Activated CD4-positive, alpha-beta T cell treated with anti-CD3 and anti-CD28 coated beads for 1 hour (primary cell): ENCODE results near the gene TFDP3.

Experiments
- DNase-seq: peaks from one replicate; pipeline ENCODE4 v3.0.0-alpha.2; 2020

Gene TFDP3, protein sequence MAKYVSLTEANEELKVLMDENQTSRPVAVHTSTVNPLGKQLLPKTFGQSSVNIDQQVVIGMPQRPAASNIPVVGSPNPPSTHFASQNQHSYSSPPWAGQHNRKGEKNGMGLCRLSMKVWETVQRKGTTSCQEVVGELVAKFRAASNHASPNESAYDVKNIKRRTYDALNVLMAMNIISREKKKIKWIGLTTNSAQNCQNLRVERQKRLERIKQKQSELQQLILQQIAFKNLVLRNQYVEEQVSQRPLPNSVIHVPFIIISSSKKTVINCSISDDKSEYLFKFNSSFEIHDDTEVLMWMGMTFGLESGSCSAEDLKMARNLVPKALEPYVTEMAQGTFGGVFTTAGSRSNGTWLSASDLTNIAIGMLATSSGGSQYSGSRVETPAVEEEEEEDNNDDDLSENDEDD

DNA sequence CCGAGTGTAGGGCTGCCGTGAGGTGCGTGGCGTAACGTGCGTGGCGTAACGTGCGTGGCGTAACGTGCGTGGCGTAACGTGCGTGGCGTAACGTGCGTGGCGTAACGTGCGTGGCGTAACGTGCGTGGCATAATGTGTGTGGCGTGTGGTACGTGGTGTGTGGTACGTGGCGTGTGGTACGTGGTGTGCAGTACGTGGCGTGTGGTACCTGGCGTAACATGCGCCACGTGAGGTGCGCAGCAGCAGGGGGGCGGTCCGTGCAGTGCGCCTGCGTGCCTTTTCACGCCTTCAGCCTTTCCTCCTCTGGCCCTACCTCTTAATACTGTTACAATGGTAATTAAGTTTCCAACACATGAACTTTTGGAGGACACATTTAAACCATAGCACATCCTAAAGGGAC is at the start of gene TFDP3:
TSS of gene TFDP3 (minus strand) at position 26 of the 400 bp plus-strand sequence. CDS start 95 bp downstream, outside the sequence.
- DNase-seq: no peak

DNA sequence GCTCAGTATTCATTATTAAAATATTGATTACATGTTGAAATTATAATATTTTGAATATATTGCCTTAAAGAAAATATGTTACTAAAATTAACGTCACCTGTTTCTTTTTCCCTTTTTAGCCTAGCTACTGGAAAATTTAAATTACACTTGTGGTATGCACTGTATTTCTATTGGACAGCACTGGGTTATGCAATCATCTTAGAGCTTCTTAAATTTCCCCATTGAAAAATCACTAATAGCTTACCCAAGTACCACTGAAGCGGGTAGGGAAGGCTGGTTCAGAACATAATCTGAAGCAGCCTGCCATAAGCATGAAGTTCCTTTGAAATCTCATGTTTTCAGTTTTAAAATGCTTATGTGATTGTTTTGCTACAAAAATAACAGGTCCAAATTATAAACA is 49.5 kb upstream of the TFDP3 start:
- DNase-seq: no peak

DNA sequence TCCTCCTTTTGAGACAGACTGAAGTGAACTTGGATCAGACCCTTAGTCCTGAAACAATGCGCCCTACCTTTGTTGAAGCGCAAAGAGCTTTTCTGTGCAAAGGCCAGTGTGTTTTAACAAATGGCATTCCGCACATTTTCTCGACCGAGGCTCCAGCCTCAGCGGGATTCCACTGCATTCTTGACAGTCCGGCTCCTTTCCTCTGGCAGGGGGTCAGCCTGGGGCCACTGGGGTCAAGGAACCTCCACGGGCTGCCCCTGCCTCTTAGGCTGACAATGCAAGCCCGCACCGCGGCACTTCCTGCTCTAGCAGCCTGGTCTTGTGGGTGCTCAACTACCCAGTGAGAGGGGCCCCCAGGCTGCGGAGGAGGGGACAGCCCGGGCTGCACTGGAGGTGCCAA is 47.2 kb upstream of the TFDP3 start:
- DNase-seq: no peak

DNA sequence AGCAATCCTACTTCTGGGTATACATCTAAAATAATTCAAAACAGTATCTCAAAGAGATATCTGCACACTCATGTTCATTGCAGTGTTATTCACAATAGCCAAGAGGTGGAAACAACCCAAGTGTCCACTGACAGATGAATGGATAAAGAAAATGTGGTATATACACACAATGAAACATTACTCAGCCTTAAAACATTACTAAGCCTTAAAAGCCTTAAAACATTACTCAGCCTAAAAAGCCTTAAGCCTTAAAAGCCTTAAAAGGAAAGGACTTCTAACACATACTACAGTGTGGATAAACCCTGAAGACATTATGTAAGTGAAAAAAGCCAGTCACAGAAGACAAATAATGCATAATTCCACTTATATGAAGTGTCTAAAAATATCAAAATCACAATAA is 40.3 kb upstream of the TFDP3 start:
- no peak for DNase-seq

DNA sequence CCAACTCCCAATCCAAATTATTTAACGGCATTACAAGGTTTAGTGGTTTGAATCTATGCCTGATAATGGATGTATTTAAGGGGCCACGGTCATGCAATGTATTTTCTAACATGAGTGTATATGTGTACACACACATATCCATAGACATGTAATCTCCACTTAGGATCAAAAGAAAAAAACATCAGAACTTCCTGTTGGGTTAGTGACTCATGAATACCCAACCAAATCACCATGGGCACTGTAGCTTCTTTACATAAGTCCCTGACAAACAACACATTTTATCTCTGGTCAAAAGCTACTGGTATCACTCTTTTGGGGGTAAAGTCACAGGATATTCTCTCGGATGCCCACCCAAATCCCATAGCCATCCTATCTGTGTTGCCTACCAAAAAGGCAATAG is 36.5 kb upstream of the TFDP3 start:
- no peak for DNase-seq

DNA sequence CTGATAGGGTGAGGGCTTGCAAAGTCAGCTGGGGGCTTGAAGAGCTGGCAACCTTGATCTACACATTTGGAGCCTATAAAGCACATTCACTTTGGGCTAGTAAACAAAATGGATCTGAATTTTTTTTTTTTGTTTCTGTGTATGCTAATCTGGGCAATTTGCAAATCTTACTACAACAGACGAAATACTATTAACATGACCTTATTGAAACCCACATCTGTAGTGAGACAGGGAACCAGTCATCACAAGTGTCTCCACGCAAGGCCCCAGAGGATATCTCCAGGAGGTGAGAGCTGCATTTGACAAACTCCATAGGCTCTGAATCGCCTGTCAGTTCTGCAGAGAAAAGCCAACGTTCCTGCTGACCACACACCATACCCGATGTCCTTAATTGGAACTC is 33.0 kb upstream of the TFDP3 start:
- DNase-seq: no peak

DNA sequence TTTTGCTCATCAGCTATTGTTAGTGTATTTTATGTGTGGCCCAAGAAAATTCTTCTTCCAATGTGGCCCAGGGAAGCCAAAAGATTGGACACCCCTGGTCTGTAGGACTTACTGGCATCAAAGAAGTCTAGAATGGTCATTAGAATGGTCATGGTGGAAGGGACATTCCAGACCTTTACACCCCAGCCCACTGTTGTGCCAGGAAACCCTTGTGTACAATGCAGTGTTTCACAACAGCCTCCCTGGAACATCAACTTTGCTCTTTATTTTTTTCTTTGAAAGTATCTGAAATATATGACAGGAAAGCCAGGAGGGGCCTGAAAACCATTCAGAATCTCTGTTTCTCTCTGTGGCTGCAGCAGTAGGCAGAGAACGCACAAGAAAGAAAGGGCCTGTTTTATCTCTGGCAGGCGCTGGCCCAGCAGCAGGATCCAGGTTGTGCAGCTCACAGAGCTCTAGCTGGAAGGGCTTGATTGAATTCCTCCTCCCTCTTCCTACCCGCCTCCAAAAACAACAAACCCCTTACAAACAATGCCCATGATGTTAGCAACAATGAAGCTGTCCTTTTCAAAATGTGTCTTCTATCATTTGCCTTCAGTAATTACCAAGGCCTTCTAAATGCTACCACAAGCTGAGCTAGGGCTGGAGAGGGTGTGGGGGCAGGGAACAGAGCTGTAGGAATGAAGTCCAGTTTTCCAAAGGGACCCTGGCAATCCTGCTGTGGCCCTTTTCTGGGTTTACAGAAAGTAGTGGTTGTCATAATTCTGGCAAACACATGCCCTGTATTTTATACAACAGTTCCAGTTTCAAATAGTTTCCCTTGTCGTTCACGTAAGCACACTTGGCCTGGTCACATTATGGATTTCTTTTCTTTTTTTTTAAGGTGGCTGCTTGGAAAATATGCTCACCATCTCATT is 32.3 kb upstream of the TFDP3 start:
- DNase-seq: no peak

DNA sequence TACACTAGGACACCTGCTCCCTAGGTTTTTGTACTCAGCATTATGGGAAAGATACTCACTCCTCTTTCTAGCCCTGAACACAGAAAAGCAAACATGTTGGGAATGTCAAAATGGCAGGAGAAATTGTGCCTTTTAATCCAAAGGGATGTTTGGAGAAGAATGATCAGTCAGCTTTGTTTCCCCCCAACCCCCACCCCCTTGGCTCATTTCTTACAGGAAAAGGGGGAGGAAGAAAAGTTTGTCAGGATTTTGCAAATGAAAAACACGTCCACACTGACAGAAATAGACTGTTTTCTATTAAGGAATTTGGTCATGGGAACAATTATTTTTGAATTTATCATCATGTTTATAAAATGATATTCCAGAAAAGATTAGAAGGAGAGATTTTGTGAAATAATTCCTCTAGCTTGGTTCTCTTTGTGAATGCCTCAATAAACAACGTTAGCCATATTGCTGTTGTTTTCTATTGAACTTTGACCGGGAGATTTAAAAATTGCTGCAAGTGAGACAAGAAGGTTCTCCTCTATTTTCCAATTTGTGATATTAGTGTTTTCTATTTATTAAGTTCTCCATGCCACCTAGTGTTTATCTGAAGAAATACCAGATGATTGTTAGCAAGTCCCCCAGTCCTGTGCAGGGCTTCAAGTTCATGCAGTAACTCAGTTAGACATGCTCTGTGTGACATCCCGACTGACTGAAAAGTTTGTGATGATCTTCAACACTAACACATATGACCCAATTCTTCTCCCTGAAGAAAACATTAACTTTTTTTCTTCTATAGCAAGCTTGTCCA is 31.3 kb upstream of the TFDP3 start:
- no peak for DNase-seq

DNA sequence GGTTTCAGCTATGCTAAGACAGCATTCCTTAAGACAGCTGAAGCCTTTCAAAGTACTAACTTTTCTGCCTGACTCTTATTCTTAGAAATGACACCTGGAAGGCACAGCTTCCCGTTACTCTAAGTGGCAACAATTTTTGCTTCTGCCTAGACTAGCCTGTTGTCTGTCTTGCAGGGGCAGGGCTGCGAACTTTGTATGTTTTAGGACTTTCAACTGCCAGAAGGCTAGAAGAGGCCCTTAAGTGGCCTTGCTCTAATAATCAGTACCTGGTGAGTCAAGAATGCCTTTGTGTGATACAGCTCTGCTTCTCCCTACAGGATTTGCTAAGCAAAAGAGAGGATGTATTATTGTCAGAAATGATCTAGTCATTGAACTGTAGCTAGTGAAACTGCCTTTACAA is 30.0 kb upstream of the TFDP3 start:
- no peak for DNase-seq

DNA sequence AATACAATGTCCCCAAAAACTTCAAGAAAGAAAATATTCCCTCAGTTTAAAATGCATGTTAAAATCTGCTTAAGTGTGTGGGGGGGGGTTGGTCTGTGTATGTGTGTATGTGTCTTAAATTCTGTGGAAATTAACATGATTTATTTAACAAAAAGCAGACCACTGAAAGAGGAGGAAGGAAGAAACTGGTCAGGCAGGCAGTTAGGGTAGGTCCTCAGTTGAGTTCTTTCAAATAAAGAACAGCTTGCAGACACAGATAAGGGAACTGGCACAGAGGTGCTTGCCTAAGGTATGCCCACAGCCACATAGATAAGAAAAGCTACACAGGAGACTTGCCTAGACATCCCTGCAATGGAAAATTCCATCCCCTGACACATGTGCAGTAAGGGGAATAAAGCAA is 28.8 kb upstream of the TFDP3 start:
- DNase-seq: no peak

DNA sequence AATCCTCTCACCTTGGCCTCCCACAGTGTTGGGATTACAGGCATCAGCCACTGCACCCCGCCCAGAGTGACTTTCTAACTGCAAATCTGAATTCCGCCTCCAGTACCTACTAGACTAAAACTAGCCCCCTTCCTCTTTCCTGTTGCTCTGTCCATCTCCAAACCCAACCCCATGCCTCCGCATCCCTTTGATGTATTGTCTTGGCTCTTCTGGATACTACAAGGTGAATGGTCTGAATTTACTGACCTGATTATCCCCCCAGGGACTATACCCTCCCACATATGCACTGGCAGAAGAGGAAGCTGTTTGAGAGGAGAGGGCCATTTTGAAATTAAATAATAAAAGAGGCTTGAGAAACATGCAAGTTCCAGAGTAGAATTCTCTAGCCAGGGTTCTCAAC is 17.7 kb upstream of the TFDP3 start:
- DNase-seq: no peak

DNA sequence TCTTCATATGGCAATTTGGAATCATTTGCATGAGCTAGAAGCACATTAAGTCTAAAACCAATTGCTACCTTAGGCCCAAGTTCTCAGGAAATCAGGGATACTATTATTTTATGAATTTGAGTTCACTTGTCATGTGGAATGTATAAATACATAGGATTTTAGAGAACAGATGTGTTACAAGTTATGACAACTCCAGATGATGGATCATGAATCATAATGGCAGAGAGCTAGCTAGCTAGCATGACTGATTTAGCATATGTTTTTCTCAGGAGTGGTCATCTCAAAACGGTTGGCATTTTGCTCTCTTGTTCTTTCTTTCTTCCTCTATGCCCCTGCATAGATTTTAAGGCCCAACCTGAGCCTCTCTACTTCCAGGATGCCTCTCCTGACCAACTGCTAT is 14.2 kb upstream of the TFDP3 start:
- DNase-seq: no peak

DNA sequence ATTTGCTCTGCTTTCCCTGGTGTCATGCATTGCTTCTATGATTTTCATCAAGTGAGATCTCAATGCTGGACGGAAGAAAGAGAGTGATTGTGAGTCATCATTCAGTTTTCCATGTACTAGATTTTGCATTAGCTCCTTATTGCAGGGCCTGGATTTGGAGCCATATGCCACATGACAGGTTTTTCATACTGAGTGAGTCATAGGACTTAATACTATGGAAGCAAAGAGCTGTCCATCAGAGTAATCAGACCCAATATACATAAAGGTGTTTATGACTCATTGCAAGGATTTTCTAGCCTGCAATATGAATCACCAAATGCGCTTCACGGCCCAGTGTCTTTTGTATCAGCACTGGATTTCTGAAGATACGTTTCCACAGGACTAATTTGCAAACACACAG is 11.2 kb upstream of the TFDP3 start:
- DNase-seq: no peak

DNA sequence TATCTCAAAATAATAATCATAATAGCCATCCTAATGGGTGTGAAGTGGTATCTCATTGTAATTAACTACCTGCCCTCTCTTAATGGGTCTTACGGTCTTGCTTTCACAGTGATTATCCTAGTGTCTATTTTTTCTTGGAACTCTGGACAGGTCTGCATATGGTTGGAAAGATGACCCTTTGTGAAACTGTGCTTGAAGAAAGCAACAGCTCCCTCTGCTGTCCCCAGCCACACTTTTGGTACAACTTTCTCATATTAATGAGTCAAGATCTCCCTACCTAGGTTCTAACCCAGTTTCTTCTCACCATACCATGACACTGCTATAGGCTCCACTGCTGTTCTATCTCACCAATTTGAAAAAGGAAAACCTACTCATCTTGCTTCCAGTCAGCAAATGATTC is 2.4 kb downstream of the TFDP3 start:
- DNase-seq: no peak

DNA sequence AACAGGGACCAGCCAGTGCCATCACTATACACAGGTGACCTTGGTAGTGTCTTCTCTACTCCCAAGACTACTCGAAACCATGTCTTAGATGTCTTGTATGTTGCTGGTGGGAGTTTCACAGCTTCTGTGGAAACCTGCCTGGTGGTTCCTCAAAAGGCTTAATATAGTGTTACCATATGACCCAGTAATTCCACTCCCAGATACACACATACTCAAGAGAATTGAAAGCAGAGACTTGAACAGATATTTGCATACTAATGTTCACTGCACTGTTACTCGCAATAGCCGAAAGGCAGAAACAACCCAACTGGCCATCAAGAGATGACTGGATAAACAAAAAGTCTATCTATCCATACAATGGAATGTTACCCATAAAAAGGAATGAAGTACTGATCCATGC is 3.1 kb downstream of the TFDP3 start:
- DNase-seq: no peak

DNA sequence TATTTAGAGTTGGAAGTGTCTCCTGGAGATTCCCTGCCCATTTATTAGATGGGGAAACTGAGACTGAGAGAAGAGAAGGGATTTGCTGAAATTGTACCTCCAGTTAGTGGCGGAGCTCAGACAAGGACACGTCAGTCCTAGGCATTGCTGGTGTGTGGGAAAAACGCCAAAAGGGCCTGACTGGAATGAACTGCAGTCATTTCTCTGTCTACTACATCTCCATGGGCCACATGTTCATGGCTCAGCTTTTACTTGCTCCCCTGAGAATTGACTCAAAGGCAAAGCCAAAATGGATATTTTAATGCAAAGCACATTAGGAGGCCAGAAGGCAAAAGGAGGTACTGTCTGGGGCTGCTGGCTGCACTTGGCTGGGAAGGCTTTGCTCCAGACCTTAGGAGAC is 3.9 kb downstream of the TFDP3 start:
- no peak for DNase-seq

DNA sequence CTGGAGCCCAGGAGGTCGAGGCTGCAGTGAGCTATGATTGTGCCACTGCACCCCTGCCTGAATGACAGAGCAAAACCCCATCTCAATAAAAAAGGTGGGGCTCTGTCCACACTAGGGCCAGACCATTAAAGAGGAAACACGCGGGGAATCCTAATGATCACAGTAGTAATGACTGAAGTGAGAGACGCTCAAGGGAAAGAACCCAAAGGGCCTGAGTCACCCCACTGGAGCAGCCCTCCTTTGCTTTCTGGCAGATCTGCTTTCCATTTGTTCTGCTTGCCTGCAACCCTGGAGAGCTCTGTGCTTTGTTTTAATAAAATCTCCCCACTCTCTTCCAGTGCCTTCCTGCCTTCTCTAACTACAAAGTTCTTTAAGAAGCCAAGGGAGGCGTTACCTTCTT is 5.0 kb downstream of the TFDP3 start:
- DNase-seq: no peak

DNA sequence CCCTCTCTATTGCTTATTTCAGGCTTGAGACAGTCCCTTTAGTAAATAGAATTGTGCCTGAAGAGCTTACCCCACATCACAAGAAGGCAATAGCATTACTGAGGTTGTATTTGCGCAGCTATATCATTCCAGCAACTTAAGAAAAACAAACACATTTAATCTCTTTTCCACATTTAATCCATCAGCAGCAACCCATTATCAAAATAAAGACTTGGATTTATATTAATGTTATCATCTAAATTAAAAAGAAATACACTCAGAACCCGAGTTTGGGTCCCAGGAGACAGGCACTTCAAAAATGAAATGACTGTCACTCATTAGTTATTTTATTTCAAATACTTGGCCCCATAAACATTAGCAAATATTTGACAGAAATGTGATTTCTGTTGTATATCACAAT is 10.4 kb downstream of the TFDP3 start:
- no peak for DNase-seq

DNA sequence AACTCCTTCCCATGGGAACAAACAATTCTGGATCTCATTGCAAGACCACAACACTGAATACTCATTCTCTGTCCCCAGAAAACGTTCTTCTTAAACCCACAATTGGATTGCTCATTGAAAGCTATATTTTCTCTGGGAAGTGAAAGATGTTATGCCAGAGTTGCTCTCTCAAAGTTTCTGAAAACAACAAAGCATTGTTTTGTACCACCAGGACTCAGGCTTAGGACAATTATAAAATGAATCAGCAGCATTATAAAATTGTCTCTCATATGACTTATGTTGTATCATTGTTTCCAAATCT is 26.5 kb downstream of the TFDP3 start:
- no peak for DNase-seq

DNA sequence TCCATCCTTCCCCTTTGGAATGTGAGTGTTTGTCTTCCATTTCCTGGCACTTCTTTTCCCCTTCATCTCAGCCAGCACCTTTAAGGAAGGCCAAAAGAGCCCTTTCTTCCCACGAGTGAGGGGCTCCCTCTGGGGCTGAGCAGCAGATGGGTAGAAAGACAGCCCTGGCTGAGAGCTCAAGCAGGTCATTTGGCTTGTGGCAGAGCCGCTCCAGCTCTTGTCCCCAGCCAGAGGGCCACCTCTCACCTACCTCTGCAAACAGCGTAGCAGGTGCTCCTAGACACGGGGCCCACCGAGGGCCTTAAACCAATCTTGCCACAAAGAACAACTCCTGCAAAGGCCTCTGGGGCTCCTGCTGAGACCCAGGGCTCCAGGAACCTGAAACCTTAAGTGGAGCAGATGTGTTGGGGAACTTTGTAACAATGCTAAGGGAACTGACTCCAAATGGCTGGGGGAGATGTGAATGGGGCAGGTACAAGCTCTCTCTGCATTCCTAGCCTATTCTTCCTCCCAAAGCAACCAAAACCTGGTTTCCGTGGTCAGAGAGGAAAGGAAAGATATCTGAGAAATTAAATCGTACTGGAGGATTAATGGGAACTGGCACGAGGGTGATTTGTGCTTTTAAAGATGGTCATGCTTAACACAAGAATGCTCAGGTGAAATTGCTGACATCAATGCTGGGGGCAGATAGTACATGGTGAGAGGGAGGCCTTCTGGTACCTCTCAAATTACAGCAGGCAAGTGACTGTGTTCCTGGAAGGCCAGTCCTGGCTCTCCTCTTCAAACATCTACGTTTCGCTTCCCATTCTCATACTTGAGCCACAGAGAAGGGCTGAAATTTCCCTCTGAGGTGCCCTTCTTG is 27.0 kb downstream of the TFDP3 start:
- no peak for DNase-seq

DNA sequence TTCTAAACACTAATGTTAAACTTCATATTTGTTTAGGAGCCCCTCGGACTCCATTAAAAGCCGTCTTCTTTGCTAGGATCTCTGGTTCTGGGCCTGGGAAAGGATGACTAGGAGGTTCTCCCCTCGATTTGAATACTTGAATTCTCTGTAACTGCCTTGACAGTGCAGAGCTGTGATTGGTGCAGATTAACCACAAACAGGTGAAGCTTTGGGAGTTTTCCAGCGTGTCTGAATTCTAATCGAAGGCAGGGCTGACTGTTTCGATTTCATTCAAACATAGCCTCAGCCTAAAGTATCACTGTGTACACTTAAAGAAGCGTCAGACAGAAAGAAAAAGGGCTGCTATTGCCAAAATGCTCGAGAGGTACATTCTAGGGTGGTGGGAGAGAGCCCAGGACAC is 29.0 kb downstream of the TFDP3 start:
- DNase-seq: no peak

DNA sequence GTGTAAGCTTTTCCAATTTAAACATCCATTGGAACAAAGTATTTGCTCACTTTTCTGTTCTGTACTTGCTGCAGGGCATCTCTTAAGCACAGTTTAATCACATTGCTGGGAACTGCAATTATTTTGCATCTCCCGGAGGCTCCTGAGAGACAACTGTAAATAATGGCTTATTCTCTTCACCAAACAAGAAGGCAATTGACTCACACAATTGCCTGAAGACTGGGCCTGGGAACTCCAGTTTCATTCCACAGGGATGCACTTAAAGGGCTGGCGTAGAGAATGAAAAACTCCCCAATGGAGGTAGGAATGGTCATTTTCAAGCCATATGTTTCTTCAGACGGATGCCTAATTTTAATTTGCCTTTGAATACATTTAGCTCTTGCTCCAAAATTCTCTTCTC is 29.5 kb downstream of the TFDP3 start:
- DNase-seq: no peak

DNA sequence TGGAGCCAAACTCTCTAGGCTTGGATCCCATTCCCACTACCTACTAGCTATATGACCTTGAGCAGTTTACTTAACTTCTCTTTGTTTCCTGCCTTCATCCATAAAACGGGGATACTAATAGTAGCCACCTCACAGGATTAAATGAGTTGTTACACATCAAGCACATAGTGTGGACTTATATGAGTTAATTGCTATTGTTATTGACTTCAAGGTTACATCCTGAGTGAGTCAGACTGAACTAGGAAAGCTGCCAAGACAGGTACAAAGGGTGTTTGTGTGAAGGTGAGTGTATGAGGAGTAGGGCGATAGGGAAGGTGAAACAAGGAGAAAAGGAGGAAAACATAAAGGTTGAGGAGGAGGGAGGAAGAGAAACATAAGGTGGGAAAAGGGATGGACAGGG is 32.2 kb downstream of the TFDP3 start:
- DNase-seq: no peak
